Activated CD8-positive, alpha-beta memory T cell treated with anti-CD3 and anti-CD28 coated beads, Interleukin-2, amount 50 U/mL, for 48 hours (primary cell): ENCODE data around the gene DIAPH3.
"Not testable (repeated sequence)": the region's sequence is repeated elsewhere in the genome, so short reads cannot be mapped to it uniquely, and the experiment has no call there.

Experiments used
- DNase-seq: peaks from one replicate; pipeline ENCODE4 v3.0.0-alpha.2; 2020

The DIAPH3 gene

GRCh38 chr13:60163478-60164233, at the start of gene DIAPH3:
TSS of gene DIAPH3 (minus strand) at chr13:60163928. CDS start at chr13:60163766, 162 bp downstream.
- DNase-seq = peak; percentile 96

- no peak for DNase-seq
Observed at GRCh38 chr13:60213236-60213744, 49.6 kb upstream of the DIAPH3 start.

GRCh38 chr13:60211548-60211947, 47.8 kb upstream of the DIAPH3 start:
- DNase-seq = no peak

- no peak for DNase-seq
Observed at GRCh38 chr13:60210510-60211330, 47.0 kb upstream of the DIAPH3 start.

- DNase-seq = not testable (repeated sequence)
Observed at GRCh38 chr13:60205499-60205898, 41.8 kb upstream of the DIAPH3 start.

GRCh38 chr13:60201286-60201685, 37.6 kb upstream of the DIAPH3 start:
- DNase-seq = no peak

GRCh38 chr13:60195893-60196292, 32.2 kb upstream of the DIAPH3 start:
- DNase-seq = not testable (repeated sequence)

- no peak for DNase-seq
Observed at GRCh38 chr13:60182907-60183306, 19.2 kb upstream of the DIAPH3 start.

- DNase-seq = no peak
Observed at GRCh38 chr13:60178327-60178726, 14.6 kb upstream of the DIAPH3 start.

GRCh38 chr13:60175571-60175970, 11.8 kb upstream of the DIAPH3 start:
- no peak for DNase-seq

- no peak for DNase-seq
Observed at GRCh38 chr13:60174113-60174512, 10.4 kb upstream of the DIAPH3 start.

- DNase-seq = no peak
Observed at GRCh38 chr13:60172111-60172510, 8.4 kb upstream of the DIAPH3 start.

GRCh38 chr13:60170414-60170813, 6.7 kb upstream of the DIAPH3 start:
- no peak for DNase-seq

GRCh38 chr13:60169239-60170031, 5.7 kb upstream of the DIAPH3 start:
- no peak for DNase-seq

GRCh38 chr13:60167121-60167520, 3.4 kb upstream of the DIAPH3 start:
- DNase-seq = no peak

GRCh38 chr13:60165391-60166099, 1.8 kb upstream of the DIAPH3 start:
- DNase-seq = no peak

GRCh38 chr13:60164234-60164889, 634 bp upstream of the DIAPH3 start:
- DNase-seq = no peak

- no peak for DNase-seq
Observed at GRCh38 chr13:60162096-60162495, 1.6 kb downstream of the DIAPH3 start.

GRCh38 chr13:60158321-60158801, 5.4 kb downstream of the DIAPH3 start:
- no peak for DNase-seq

GRCh38 chr13:60155978-60156377, 7.8 kb downstream of the DIAPH3 start:
- DNase-seq = no peak

- no peak for DNase-seq
Observed at GRCh38 chr13:60152904-60153303, 10.8 kb downstream of the DIAPH3 start.

- no peak for DNase-seq
Observed at GRCh38 chr13:60152114-60152513, 11.6 kb downstream of the DIAPH3 start.
